CD4-positive, alpha-beta T cell treated with Interleukin-1 beta for 1 hour (primary cell): ENCODE measurements around the gene YKT6.
A peak's percentile ranks its signal among the peaks of the same experiment; 100 is the strongest.
"Not testable (repeated sequence)": the region's sequence is repeated elsewhere in the genome, so short reads cannot be mapped to it uniquely, and the experiment has no call there.

Experiments
- DNase-seq, 2 donors: peaks; one replicate each; pipeline ENCODE4 v3.0.0-alpha.2; 2020 to 2022

YKT6 gene

DNA sequence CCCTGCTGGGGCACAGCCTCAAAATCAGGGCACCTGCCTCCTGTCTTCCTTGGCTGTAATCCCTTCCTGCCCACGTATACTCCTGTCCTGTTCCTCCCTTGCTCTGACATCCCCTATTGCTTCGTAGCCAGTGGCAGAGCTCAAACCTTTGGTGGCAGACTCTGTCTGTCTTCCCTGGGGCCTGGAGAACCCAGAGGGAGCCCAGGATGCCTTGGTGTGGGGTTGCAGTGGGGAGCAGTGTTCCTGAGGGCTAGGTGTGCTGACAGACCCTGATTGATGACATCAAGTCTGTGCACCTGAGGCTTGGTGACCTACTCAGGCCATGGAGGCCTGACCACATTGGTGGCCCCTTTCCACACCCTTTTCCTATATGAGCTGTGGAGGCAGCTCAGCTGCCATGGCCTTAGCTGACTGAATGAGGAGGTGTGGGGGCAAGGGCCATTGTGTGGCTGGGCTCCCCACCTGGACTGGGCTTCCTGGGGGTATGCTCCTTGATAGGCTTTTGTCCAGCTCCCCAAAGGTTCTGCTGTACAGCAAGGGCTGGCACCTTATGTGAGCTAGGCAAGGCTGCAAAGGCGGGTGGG lies 6.1 kb upstream of the YKT6 start:
- no peak for DNase-seq

DNA sequence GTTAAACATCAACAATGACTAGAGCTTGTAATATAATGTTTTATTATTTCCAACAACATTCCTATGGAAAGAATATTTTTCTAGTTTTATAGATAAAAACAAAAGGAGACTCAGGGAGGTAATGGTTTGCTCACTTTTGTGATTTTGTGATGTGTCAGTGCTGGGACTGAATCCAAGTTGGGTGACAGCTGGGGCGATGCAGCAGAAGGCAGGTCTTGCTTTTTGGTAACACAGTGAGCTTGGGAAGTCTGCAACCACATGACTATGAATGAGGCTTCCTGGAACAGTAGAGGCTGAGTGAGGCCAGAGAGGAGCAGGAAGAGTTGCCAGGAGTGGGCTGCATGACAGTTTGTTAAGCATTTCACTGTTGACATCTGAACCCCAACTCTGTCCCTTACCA lies 4.9 kb upstream of the YKT6 start:
- DNase-seq = no peak

DNA sequence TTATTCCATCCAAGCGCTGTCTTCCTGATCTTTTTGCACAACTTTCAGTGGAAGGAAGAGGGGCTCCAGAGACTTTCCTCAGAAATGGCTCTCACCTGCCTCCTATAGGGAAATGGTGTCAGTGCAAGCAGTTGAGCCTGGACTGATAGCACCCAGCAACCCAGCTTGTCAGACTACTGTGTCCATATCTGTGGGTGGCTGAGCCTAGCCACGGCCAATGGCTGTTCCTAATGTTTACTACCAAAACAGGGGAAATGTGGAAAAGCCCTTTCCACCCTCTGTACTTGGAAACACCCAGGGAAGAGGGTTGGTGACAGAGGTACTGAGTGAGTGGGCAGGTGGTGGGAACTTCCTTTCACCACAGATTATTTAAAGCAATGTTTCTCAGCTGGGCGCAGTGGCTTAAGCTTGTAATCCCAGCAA lies 4.3 kb upstream of the YKT6 start:
- DNase-seq = peak; percentile 15 to 36

DNA sequence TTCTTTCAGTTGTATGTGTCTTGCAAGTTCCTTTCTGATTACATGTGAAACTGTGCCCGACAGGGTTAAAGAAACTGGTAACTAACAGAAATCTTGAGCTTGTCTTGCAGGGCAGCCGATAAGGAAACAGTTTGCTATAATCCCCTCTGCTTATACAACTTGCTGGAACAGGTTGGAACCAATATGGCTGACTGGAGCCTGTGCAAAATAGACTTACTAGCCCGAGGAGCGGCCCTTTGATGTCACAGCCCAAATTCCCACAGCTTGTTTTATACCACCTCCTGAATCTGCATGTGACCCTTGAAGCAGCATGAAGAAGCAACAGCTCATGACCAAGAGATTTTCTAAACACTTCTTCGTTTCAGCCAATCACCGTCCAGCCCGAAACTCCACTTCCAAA lies 3.3 kb upstream of the YKT6 start:
- no peak for DNase-seq

DNA sequence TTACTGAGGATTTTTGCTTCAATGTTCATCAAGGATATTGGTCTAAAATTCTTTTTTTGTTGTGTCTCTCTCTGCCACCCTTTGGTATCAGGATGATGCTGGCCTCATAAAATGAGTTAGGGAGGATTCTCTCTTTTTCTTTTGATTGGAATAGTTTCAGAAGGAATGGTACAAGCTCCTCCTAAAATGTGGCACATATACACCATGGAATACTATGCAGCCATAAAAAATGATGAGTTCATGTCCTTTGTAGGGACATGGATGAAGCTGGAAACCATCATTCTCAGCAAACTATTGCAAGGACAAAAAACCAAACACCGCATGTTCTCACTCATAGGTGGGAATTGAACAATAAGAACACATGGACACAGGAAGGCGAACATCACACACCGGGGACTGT lies 615 bp upstream of the YKT6 start:
- DNase-seq = not testable (repeated sequence)

DNA sequence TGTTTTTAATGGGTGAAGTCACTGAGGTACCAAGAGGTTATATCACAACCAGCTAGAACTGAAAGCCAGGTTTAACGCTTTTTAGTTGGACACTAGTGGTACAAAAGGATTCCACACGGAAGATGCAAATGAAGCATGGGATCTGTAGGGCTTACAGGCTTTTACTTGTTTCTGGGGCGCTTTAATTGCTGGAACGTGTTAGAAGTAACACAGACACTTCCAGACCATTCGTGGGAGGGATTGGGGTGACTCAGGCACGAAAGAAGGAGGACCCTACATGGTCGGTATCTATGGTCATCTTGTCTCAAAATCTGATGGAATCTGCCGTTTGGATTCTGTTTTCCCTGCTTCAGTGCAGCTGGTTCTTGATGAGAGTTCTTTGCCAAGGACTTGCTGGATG lies 1.0 kb downstream of the YKT6 start:
- no peak for DNase-seq

DNA sequence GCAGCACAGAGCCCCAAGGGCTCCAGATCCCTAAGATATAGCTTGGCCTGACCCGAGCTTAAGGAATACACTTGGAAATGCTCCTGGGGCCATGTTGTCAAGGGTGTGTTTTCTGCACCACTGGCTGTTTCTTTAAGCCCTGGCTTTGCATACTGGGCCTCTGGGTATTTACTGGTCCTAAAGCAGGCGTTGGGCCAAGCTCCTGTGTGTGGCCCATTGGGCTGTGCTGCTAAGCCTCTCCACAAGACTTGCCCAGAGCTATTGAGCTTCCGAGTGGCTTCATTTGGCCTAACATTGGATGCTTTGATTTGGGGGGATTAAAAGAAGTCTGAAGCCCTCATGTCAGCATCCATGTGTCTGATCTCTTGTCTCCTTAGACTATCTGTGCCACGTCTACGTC lies 5.2 kb downstream of the YKT6 start:
- DNase-seq = no peak

DNA sequence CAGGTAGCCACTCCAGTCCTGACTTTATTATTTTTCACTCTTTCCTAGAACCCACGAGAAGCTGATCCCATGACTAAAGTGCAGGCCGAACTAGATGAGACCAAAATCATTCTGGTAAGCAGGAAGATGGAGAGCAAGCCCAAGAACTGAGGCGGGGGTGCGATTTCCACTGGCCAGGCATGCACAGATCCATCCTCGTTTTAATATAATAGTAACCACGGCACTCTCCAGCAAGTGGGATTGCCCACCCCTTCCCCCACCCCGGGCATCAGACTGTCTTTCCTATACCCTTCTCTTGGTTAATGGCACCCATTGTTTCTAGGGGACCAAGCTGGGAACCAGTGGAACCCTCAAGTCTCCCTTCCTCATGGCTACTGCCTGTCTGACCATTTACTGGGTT lies 7.3 kb downstream of the YKT6 start:
- DNase-seq = no peak

DNA sequence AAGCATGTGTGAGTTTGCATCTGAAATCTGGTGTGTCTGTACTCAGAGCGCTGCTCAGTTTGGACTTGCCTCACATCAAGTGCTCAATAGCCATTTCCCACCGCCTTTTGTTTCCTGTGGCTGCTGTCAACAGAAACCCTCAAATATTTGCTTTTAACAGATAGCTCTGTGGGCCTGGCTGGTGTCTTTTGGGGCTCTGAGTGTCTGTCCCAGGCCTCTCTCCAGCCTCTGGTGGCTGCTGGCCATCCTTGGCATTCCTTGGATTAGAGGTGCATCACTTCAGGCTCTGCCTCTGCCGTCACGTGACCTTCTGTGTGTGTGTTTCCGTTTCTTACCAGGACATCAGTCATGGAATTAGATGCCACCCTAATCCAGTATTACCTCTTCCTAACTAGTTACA lies 9.3 kb downstream of the YKT6 start:
- DNase-seq = no peak

DNA sequence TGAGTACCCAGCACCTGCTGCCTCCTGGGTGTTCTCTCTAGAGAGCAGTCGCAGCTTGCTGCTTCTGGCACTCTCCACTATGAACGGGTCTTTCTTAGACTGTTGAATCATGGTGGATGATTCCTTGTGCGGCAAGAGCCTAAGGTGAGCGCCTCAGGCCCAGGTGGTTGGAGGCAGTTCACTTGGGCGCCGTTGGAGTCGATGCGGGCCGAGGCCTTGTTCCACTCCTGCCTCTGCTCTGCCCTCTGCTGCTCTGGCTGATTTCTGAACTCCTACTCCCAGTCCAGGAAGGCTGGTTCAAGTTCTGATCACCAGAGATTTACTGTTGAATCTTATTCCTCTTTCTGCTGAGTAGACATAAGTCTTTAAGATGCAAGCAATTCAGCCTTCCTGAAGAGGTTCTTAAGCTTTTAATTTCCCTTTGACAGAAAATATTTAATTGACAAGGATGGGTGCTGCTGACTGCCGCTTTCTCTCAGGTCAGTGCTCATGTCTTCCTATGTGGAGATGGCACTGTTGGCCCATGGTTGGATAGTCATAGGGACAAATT lies 10.4 kb downstream of the YKT6 start:
- DNase-seq = no peak

DNA sequence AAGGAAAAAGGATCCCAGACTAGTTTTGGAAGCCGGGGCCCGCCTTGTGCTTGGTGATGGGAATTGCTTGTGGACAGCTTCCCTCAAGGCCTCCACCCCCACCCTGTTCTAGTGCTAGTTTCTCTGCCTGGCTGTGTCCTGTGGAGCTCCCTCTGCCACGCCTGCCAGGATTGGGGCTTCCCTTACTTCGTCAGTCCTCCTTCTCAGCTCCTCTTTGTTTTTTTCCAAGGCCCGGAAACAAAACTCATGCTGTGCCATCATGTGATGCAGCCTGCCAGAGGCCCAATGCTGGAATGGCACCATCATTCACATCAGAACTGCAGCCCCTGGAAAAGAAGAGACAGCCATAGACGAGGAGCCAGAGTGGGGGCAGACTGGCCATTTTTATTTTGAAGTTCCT lies 11.2 kb downstream of the YKT6 start:
- DNase-seq = no peak

DNA sequence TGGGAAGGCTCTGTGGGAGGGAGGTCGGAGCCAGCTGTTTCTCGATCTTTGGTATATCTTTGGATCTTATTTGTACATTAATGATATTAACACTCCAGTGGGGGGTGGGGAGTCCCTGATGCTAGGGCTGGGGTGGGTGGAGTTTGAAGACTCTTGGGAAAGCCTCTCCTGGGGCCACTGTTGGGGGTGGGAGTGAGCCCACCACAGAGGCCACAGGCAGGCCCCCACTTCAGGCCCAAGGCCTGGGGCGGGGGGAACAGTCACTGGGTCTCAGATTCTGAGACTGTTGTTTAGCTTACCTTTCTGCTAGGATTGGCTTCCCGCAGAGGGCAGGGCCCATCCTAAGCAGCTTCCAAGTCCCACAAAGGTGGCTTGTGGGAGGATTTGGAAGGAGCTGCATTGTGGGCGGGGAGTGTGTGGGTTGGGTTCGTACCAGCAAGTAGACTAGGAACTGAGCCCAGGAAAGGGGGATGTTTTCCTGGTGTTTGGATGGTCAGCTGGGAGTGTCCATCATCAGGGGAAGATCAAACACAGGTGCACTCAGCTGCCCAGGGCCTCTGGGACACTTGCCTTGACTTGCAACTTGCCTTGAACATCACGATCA lies 11.9 kb downstream of the YKT6 start:
- DNase-seq = no peak

DNA sequence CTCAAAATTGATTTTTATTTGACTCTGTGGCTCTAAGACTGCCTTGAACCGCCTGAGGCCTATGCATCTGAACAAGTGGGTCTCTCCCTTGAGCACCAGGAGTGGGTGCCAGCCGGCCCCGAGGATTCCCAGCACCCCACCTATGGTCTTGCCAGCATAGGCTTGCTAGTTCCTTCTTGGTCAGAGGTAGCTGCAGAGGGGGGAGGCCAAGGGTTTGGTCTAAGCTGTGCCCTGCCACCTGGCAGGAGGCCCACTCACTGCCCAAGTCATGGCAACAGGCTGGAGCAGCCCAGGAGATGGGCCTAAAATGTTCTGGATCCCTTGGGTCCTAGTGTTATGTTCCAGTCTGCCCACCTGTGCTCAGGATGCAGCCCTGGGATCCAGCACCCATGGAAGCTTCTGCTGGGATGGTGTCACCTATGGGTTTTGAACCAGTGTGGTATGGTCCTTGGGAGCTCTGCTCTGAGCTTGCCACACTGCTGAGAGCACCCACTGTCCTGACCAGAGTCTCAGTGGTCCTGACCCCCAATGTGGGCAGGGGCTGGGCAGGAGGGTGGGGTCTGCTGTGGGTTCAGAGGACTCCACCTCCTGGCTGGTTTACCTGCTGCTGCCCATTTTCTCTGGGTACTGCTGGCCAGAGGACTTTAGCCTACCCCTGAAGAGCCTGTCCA lies 12.6 kb downstream of the YKT6 start:
- no peak for DNase-seq

DNA sequence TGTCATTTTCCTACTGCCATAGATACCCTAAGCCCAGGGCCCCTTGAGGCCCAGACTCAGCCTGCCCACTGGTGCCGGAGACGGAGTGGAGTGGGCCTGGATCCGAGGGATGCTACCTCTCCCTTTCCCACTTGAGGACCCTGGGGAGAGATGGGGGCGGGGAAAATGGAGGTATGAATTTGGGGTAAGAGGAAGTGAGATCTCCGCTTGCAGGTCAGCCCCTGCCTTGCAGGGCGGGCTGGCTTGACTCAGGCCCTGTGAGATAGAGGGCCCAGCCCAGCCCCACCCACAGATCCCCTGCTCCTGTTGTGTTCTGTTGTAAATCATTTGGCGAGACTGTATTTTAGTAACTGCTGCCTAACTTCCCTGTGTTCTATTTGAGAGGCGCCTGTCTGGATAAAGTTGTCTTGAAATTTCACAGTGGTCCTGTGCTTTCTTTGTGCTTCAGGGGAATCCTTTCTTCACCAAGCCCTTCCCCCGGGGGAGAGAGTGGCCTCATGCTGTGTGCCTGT lies 13.2 kb downstream of the YKT6 start:
- DNase-seq = no peak

DNA sequence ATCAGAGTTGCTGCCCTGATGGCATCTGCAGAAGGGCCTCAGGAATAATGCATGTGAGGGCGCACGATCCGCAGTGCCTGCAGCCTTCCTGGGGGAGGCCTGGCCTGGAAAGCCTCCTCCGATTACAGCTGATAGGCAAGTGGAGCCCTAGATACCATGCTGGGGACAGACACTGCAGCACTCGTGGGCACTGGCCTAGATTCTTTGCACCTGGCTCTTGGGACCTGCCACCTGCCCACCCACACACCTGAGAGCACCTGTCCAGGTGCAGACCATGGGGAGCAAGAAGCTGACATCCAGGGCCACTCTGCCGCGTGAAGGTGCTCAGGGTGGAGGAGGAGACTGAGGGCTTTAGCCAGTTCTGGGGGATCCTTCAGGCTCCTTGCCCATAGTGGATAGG lies 14.8 kb downstream of the YKT6 start:
- DNase-seq = no peak

DNA sequence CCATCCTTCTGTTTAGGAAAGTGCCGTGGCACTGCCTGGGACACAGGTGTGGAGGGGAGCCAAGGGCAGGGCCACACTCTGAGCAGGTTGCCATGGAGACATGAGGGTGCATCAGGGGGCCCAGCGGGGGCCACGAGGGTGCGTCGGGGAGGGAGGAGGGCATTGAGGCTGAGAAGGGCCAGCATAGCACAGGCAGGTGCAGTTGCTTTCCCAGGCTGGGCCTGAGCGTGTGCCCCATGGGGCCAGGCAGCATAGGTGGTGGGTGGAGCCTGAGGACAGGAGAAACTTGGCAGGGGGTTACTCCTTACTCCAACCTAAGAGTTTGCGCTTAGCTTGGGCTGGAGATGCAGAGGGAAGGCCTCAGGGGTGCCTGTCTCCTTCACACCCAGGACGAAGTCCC lies 15.2 kb downstream of the YKT6 start:
- no peak for DNase-seq

DNA sequence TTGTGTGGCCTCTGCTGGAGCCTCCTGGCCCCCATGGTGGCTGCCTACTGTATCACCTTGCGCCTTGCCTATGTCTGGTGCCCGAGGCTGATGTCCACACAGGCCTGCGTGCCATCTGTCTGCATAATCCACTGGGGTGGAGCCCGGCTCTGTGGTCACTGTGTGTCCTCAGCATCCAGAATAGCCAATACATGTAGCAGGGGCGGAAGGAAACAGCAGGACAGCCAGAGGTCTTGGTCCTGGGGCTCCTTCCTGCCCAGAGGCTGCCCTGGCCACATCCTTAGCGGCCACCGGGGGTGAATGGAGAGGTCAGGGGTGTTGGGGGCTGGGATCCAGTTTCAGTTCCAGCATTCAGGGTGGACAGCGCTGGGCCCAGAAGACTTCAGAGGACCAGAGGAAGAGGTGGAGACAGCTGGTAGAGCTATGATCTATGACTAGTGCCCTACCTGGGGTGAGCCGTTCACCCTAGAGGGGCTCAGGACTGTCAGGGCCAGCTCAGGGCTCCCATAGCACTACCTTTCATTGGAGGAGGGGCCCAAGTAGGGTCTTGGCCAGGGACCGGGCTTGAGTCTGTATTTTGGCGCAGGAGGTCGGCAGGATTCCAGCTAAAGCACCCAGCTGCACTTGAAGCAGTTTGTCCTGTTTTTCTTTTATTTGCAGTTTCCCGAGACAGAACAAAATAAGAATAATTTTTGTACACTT lies 15.9 kb downstream of the YKT6 start:
- DNase-seq = no peak

DNA sequence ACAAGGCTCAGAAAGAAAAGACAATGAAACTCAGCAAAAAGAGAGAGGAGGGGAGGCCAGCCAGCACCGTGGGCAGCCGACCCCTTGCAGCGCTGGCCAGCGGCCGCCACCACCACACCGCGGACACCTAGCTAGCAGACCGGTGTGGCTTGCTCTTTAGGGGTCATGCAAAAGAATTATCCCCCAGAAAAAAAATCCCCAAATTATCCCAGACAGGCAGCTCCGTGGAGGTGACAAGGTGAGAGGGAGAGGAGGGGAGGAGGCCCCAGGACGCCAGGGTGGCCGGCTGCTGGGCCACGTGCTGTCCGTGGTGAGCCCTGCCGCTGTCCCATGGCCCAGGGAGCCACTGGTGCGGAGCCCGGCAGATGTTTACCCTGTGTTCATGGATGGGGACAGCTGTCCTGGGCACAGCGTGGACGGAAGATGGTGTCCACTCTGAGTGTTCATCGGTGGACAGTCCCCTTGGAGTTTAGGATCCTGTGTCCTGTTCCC lies 16.5 kb downstream of the YKT6 start:
- DNase-seq = no peak

DNA sequence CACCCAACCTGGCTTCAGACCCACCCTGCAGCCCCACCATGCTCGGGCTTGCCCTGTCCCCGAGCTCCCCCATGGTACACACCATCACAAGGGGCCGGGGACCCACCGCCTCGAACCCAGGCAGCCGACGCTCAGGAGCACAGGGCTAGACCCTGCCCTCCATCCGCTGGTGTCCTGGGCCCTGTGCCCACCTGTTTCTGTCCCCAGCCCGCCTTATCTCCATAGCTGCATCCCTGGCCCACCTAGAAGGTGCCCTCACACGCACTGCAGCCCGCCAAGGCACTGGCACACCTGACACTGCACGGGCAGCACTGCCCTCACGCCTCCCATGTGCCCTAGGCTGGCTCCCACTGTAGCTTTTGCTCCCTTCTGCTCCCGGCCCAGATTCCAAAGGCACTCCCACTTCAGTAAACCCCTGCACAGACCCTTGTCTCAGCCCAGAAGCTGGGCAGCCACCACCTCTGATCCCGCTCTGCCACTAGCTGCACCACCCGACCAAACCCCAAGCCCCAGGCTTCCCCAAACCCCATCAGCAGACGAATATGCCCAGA lies 17.1 kb downstream of the YKT6 start:
- no peak for DNase-seq

DNA sequence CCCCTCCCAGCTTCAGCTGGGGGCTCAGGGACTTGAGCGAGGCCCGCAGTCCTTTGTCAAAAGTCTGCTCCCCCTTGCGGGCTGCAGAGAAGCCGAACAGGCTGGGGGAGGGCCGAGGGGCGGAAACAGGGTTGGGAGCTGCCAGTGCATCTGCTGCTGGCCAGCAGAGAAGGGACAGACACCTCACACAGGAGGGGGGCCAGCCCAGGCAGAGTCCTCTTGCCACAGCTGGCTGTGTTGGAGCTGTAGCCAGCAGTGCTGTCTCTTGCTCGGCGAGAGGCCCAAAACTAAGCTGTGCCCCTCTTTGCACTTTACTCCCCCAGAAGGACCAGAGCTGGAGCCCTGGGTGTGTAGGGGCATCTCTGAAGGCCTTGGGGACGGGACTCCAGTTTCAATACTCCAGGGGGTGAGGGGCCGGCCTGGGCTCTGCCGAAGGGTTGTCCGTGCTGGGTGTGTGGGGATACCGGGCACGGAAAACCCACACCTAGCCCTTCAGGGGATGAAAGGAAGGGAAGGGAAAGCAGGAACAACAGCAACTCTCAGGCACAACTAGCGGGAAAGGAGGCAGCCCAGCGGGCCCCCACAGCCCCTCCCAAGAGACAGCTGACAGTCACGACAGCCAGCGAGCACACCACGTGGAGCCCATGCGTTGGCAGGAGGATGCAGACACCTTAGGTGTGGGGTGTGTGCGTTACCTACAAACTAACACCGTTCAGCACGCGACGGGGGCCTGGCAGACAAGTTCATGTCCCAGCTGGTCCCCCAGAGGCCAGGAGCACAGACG lies 17.8 kb downstream of the YKT6 start:
- DNase-seq = no peak

DNA sequence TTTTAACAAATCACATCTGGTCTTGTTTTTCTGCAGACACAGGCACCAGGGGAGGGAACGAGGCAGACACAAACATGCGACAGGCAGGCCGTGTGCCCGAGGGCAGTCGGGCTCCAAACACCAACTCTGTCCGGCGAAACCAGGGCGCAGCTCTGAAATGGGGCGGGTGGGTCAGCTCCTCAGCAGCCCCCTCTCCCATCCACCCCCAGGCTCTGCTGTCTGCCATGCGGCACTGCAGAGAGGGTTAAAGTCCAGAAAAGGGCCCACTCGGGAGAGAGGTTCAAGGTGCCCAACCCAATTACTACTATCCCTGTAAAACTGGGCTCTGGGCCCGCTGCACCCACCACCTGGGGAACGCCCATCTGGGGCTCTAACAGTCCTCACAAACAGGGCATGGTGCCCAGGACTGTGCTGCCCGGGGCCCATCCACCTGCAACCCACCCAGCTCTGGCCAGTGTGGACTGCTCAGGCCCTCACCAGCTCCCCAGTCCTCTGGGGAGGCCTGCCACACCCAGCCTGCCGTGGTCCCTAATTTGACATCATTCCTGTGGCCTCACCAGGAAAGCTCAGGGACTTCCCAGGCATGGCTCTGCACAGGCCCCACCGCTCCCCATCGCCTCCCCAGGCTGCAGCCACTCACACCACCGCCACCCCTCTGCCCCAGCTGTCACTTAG lies 18.7 kb downstream of the YKT6 start:
- no peak for DNase-seq

DNA sequence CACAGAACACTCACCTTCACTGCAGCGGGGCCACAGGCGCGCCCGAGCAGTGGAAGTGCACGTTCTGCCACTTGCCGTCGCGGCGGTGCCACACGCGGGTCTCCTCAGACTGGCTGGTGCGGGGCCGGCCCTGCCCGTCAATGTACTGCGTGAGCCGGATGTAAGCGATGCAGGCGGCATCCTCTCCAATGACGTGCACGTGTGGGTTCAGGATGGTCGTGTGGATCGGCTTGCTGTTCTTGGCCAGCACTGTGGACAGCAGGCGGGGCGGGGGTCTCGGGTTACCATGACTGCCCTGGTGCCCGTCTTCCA lies 19.2 kb downstream of the YKT6 start:
- DNase-seq = no peak
